GM12878 (cell line): ENCODE measurements around the gene STAB2.

Experiments used
- CHD2 ChIP-seq: IDR thresholded peaks from 2 replicates; pipeline ENCODE4 v1.6.1; 2011; ENCODE audit warnings: low read depth, low read length, improper control_type of control experiment, borderline replicate concordance
- CTCF ChIP-seq, 3 experiments: IDR thresholded peaks in 2 of 3; conservative IDR thresholded peaks in 1 of 3; 2 replicates each; pipeline ENCODE4 v1.5.1; 2011; ENCODE audit warnings: low read depth in 3 of 3, low read length in 3 of 3, mild to moderate bottlenecking in 3 of 3, control low read depth in 2 of 3, moderate library complexity in 2 of 3, inconsistent platforms in 1 of 3, mixed read lengths in 1 of 3; ENCODE audit not compliant: control insufficient read depth in 2 of 3, insufficient read depth in 1 of 3; ENCODE audit errors: extremely low read depth in 1 of 3
- EP300 ChIP-seq, 2 experiments: fragments of 150-350 bp in 1 of 2; IDR thresholded peaks; 2 replicates each; pipeline ENCODE4 v1.6.1; 2011 to 2012; ENCODE audit warnings: low read depth in 2 of 2, low read length in 2 of 2, borderline replicate concordance in 1 of 2, improper control_type of control experiment in 1 of 2, inconsistent platforms in 1 of 2; ENCODE audit not compliant: control insufficient read depth in 1 of 2
- FOS ChIP-seq: IDR thresholded peaks from 3 replicates; pipeline ENCODE4 v1.6.1; 2011; ENCODE audit warnings: borderline replicate concordance; ENCODE audit not compliant: insufficient read length; ENCODE audit errors: extremely low read depth
- MEF2A ChIP-seq: IDR thresholded peaks from 2 replicates; pipeline ENCODE4 v1.6.1; 2011; ENCODE audit warnings: low read depth, mild to moderate bottlenecking, low read length, moderate library complexity; ENCODE audit not compliant: insufficient read depth
- NFYA ChIP-seq: IDR thresholded peaks from 2 replicates; pipeline ENCODE4 v1.6.1; 2011; ENCODE audit warnings: low read depth, mild to moderate bottlenecking, low read length, improper control_type of control experiment, borderline replicate concordance
- NKRF ChIP-seq: fragments of 450-650 bp; conservative IDR thresholded peaks from 2 replicates; pipeline ENCODE4 v1.6.1; 2017; ENCODE audit warnings: mild to moderate bottlenecking, moderate library complexity
- RAD21 ChIP-seq: IDR thresholded peaks from 2 replicates; pipeline ENCODE4 v1.6.1; 2011; ENCODE audit warnings: mild to moderate bottlenecking, low read depth, low read length, moderate library complexity; ENCODE audit not compliant: insufficient read depth
- RFX5 ChIP-seq: IDR thresholded peaks from 2 replicates; pipeline ENCODE4 v1.6.1; 2011; ENCODE audit warnings: low read depth, low read length, improper control_type of control experiment
- SMAD1 ChIP-seq: fragments of 450-650 bp; IDR thresholded peaks from 2 replicates; pipeline ENCODE4 v1.6.1; 2018; ENCODE audit warnings: mild to moderate bottlenecking, low read depth; ENCODE audit not compliant: partially characterized antibody
- TCF12 ChIP-seq: IDR thresholded peaks from 2 replicates; pipeline ENCODE4 v1.6.1; 2011; ENCODE audit warnings: low read depth, mild to moderate bottlenecking, low read length
- ZBED1 ChIP-seq: IDR thresholded peaks from 2 replicates; pipeline ENCODE4 v1.6.1; 2016; ENCODE audit warnings: borderline replicate concordance
- ZNF217 ChIP-seq: fragments of 450-650 bp; IDR thresholded peaks from 2 replicates; pipeline ENCODE4 v1.6.1; 2017; ENCODE audit warnings: antibody characterized with exemption, mild to moderate bottlenecking
- ZNF274 ChIP-seq: IDR thresholded peaks from one replicate; pipeline ENCODE4 v1.8.0; 2011; ENCODE audit not compliant: insufficient read length, insufficient read depth

- TF ChIP-seq NKRF (no peak), NFYA (no peak), CTCF (IDR thresholded peaks at IDR 0.05 in 2 of 3, conservative IDR thresholded peaks at IDR 0.05 in 1 of 3; ENCODE audit: control insufficient read depth in 2 of 3, extremely low read depth in 1 of 3, insufficient read depth in 1 of 3, low read depth in 3 of 3, low read length in 3 of 3) (no peak), ZNF217 (no peak), ZNF274 (no peak), CHD2 (no peak), RAD21 (no peak), FOS (no peak), ZBED1 (no peak), RFX5 (no peak), SMAD1 (no peak), MEF2A (no peak), TCF12 (no peak), EP300 (IDR thresholded peaks at IDR 0.05; ENCODE audit: borderline replicate concordance in 1 of 2, control insufficient read depth in 1 of 2, low read depth in 2 of 2, low read length in 2 of 2) (no peak)
Measured at GRCh38 chr12:103672401-103673119, 85.5 kb downstream of the STAB2 start.
